Endothelial cell of umbilical vein (primary cell): ENCODE data around the gene WDPCP. TPM values are rescaled to one million over a fixed set of nuclear protein-coding genes. Genes with fewer than 3 reads are reported as not detected.

Source experiments
- BruUV-seq: library from RNA; stranded (reverse); fragments of 400-500 nt; replicated peaks from 2 replicates; lab custom pipeline; 2021; lab: Mats Ljungman, UMichigan
- CTCF ChIA-PET: fragments of 300-600, 350-600 bp; sonication (Branson Sonifier 250); formaldehyde crosslinking; loops from one replicate; lab custom pipeline; 2021; ENCODE audit warnings: antibody characterized with exemption, inconsistent platforms; lab: Charles Lee
- POLR2A ChIA-PET: fragments of 300-600, 350-600 bp; sonication (Branson Sonifier 250); formaldehyde crosslinking; loops from one replicate; lab custom pipeline; 2021; ENCODE audit warnings: antibody characterized with exemption, inconsistent platforms; lab: Charles Lee
- DNase-seq: peaks from one replicate; pipeline ENCODE4 v3.0.0-alpha.2; 2011; ENCODE audit warnings: low read depth, low spot score
- FAIRE-seq: peaks from 2 replicates; lab custom pipeline; 2011; peaks lifted over from hg19 to GRCh38; lab: Jason Lieb, UNC
- H2AFZ ChIP-seq: 2 replicates; pipeline ENCODE4 v1.6.0; 2012; ENCODE audit warnings: low read depth, low read length, control low read depth, inconsistent platforms
- H3K27ac ChIP-seq: 2 replicates; pipeline ENCODE4 v1.5.1; 2011; ENCODE audit warnings: low read depth, mild to moderate bottlenecking, control low read depth, low read length, moderate library complexity; ENCODE audit not compliant: insufficient read depth
- H3K27me3 ChIP-seq, 2 experiments: 2 replicates each; pipeline versions ENCODE4 v1.6.0 to v1.6.1; 2011; ENCODE audit warnings: low read length in 2 of 2, mixed read lengths in 1 of 2; ENCODE audit not compliant: control insufficient read depth in 2 of 2, insufficient read depth in 2 of 2
- H3K36me3 ChIP-seq, 2 experiments: 2 replicates in 1 of 2; 3 replicates in 1 of 2; pipeline ENCODE4 v1.5.1; 2011; ENCODE audit warnings: low read length in 2 of 2, mild to moderate bottlenecking in 1 of 2, moderate library complexity in 1 of 2; ENCODE audit not compliant: control insufficient read depth in 2 of 2, insufficient read depth in 2 of 2; ENCODE audit errors: extremely low read depth in 1 of 2
- H3K4me1 ChIP-seq: 3 replicates; pipeline ENCODE4 v1.5.1; 2011; ENCODE audit warnings: mild to moderate bottlenecking, low read length; ENCODE audit not compliant: control insufficient read depth, insufficient read depth; ENCODE audit errors: extremely low read depth
- H3K4me2 ChIP-seq: 2 replicates; pipeline ENCODE4 v1.6.1; 2011; ENCODE audit warnings: low read length, control low read depth, mixed read lengths; ENCODE audit not compliant: insufficient read depth
- H3K4me3 ChIP-seq, 3 experiments: fragments of 200-600 bp in 1 of 3; sonication (generic), shearing (Covaris generic) in 1 of 3; replicated peaks in 1 of 3; 2 replicates each; pipeline ENCODE4 v1.5.1; 2011 to 2016; ENCODE audit warnings: control low read depth in 3 of 3, low read length in 3 of 3, mild to moderate bottlenecking in 2 of 3, inconsistent platforms in 1 of 3, low read depth in 1 of 3, moderate library complexity in 1 of 3; ENCODE audit not compliant: insufficient read depth in 1 of 3
- H3K79me2 ChIP-seq: 2 replicates; pipeline ENCODE4 v1.6.0; 2012; ENCODE audit warnings: low read length, inconsistent platforms; ENCODE audit not compliant: control insufficient read depth, insufficient read depth
- H3K9ac ChIP-seq: replicated peaks from 2 replicates; pipeline ENCODE3; 2011; ENCODE audit warnings: low read length, control low read depth; ENCODE audit not compliant: insufficient read depth; ENCODE audit errors: extremely low read depth
- H3K9me1 ChIP-seq: replicated peaks from 3 replicates; pipeline ENCODE4 v1.6.0; 2011; ENCODE audit warnings: mild to moderate bottlenecking, low read length; ENCODE audit not compliant: control insufficient read depth, insufficient read depth; ENCODE audit errors: extremely low read depth
- H3K9me3 ChIP-seq: replicated peaks from 2 replicates; pipeline ENCODE4 v1.5.1; 2012; ENCODE audit warnings: low read length, inconsistent platforms; ENCODE audit not compliant: control insufficient read depth, insufficient read depth
- H4K20me1 ChIP-seq: replicated peaks from 2 replicates; pipeline ENCODE3; 2011; ENCODE audit warnings: mild to moderate bottlenecking, low read length; ENCODE audit not compliant: control insufficient read depth, insufficient read depth; ENCODE audit errors: extremely low read depth
- CTCF ChIP-seq, 2 donors: IDR thresholded peaks; 1 replicate in 1 of 2; 2 replicates in 1 of 2; pipeline ENCODE4 v1.5.1; 2011; ENCODE audit warnings: low read length in 2 of 2, mild to moderate bottlenecking in 2 of 2, moderate library complexity in 2 of 2, control low read depth in 1 of 2, inconsistent platforms in 1 of 2, low read depth in 1 of 2; ENCODE audit not compliant: insufficient read depth in 1 of 2; ENCODE audit errors: extremely low read depth in 1 of 2
- EZH2 ChIP-seq: IDR thresholded peaks from 2 replicates; pipeline ENCODE4 v1.6.1; 2012; ENCODE audit warnings: borderline replicate concordance, low read depth, mild to moderate bottlenecking, moderate library complexity, low read length, inconsistent platforms; ENCODE audit not compliant: severe bottlenecking
- FOS ChIP-seq: IDR thresholded peaks from 2 replicates; pipeline ENCODE4 v1.6.1; 2011; ENCODE audit warnings: mild to moderate bottlenecking, low read length, moderate library complexity, borderline replicate concordance; ENCODE audit not compliant: insufficient read depth
- GATA2 ChIP-seq: IDR thresholded peaks from 2 replicates; pipeline ENCODE4 v1.7.0; 2011; ENCODE audit warnings: low read depth, mild to moderate bottlenecking, moderate library complexity, mixed read lengths, low read length; ENCODE audit not compliant: insufficient read length, insufficient read depth
- JUN ChIP-seq: IDR thresholded peaks from 2 replicates; pipeline ENCODE4 v1.6.1; 2011; ENCODE audit warnings: borderline replicate concordance, low read depth; ENCODE audit not compliant: insufficient read length, insufficient read depth
- MAX ChIP-seq: IDR thresholded peaks from 2 replicates; pipeline ENCODE4 v1.6.1; 2011; ENCODE audit not compliant: insufficient read depth, insufficient read length
- MYC ChIP-seq: IDR thresholded peaks from one replicate; pipeline ENCODE4 v1.6.1; 2011; ENCODE audit warnings: mild to moderate bottlenecking, low read depth, low read length
- POLR2A ChIP-seq: IDR thresholded peaks from 2 replicates; pipeline ENCODE4 v1.6.1; 2012; ENCODE audit warnings: low read depth, mild to moderate bottlenecking, control low read depth, low read length
- POLR2AphosphoS5 ChIP-seq: IDR thresholded peaks from 2 replicates; pipeline ENCODE4 v1.6.1; 2012; ENCODE audit warnings: low read depth, mild to moderate bottlenecking, control low read depth, low read length, moderate library complexity; ENCODE audit not compliant: insufficient read depth
- dilution Hi-C: fragments of 300-500 bp; cut with MboI; formaldehyde crosslinking; loops from one replicate; pipeline ENCODE4 v1.15.0; 2019; ENCODE audit warnings: low sequenced_read_pairs; ENCODE audit not compliant: extremely low pct_ligation_motif_present
- intact Hi-C: fragments of 100-400 bp; cut with micrococcal nuclease; formaldehyde crosslinking; loops from one replicate; pipeline ENCODE4 v1.10.0; 2022
- polyA plus RNA-seq, 4 experiments: library from polyadenylated mRNA; depleted of rRNA in 3 of 4; stranded (reverse) in 3 of 4; unstranded in 1 of 4; fragments of >200 nt; gene quantifications; 2 replicates each; pipeline versions ENCODE4 v1.2.1 to v1.2.3, GENCODE V29; 2011 to 2012; ENCODE audit warnings: missing spikeins in 1 of 4
- total RNA-seq: library from RNA; stranded (reverse); gene quantifications from 2 replicates; pipeline ENCODE4 v1.2.3, GENCODE V29; 2021

WDPCP gene
- total and polyA plus RNA-seq, 2 donors (not counting 3 experiments of a cell fraction or from before 2014, with no cell fraction given): 4.0 to 8.8 TPM

- FAIRE-seq: peak; percentile 55
- Histone ChIP-seq H3K9me1 (peaks cover 2% of the 10 kb centered on the region), H3K4me3 (no peak overlapping the region), H3K9ac (no peak overlapping the region), H3K36me3 (no peaks in the 10 kb centered on the region), H3K27me3 (no peaks in the 10 kb centered on the region), H2AFZ (no peak overlapping the region), H3K79me2 (no peaks in the 10 kb centered on the region), H3K27ac (no peak overlapping the region), H3K9me3 (no peaks in the 10 kb centered on the region), H3K4me1 (no peaks in the 10 kb centered on the region), H4K20me1 (no peaks in the 10 kb centered on the region), H3K4me2 (no peak overlapping the region)
- no TSS peak for BruUV-seq
- POLR2A ChIA-PET: no interaction called here
- DNase-seq: no peak
- intact Hi-C loops: loop anchor here (5.0 kb wide), 1 partner anchor 752 kb away; no protein-coding TSS in a partner anchor
- dilution Hi-C loops: no loop called here
- CTCF ChIA-PET: interaction anchor here (1.3 kb wide), 1 partner anchor 1083 kb away, joined by 3 read pairs; no protein-coding TSS in a partner anchor
- TF ChIP-seq JUN (no peak), MAX (no peak), CTCF (IDR thresholded peaks at IDR 0.05; ENCODE audit: extremely low read depth in 1 of 2, insufficient read depth in 1 of 2, low read depth in 1 of 2, low read length in 2 of 2) (no peak), POLR2AphosphoS5 (no peak), POLR2A (no peak), GATA2 (no peak), MYC (no peak), EZH2 (no peak), FOS (no peak)
Observed at GRCh38 chr2:63539416-63540162, 48.7 kb downstream of the WDPCP start.
